A673 (cell line): ENCODE measurements around the gene RPS6KA1. TPM values are rescaled to one million over a fixed set of nuclear protein-coding genes. Genes with fewer than 3 reads are reported as not detected.

ENCODE experiments used
- BruUV-seq: library from RNA; stranded (reverse); fragments of 400-500 nt; replicated peaks from 2 replicates; lab custom pipeline; 2021; lab: Mats Ljungman, UMichigan
- CTCF ChIA-PET: fragments of 300-600 bp; sonication (Branson Sonifier 250); formaldehyde crosslinking; loops from one replicate; lab custom pipeline; 2022; ENCODE audit warnings: antibody characterized with exemption; lab: Charles Lee
- POLR2A ChIA-PET: fragments of 300-600 bp; sonication (Branson Sonifier 250); formaldehyde crosslinking; loops from one replicate; lab custom pipeline; 2022; ENCODE audit warnings: antibody characterized with exemption; ENCODE audit not compliant: low non-redundant PET; lab: Charles Lee
- DNase-seq: peaks from one replicate; pipeline ENCODE4 v3.0.0-alpha.2; 2015; ENCODE audit warnings: low spot score
- H3K27ac ChIP-seq: fragments of 200-600 bp; sonication (generic); 2 replicates; pipeline ENCODE4 v1.5.1; 2016; ENCODE audit warnings: mixed run types, low read depth, mild to moderate bottlenecking, mixed read lengths, antibody characterized with exemption, low read length; ENCODE audit not compliant: poor library complexity, severe bottlenecking
- H3K27me3 ChIP-seq: fragments of 200-600 bp; sonication (generic); replicated peaks from 2 replicates; pipeline ENCODE4 v1.6.1; 2017; ENCODE audit warnings: mixed run types, low read depth, mild to moderate bottlenecking, mixed read lengths, antibody characterized with exemption, low read length; ENCODE audit not compliant: insufficient read depth, poor library complexity
- H3K36me3 ChIP-seq: fragments of 200-600 bp; sonication (generic); 2 replicates; pipeline ENCODE4 v1.6.1; 2016; ENCODE audit warnings: mixed run types, mild to moderate bottlenecking, mixed read lengths, antibody characterized with exemption, low read length; ENCODE audit not compliant: insufficient read depth, poor library complexity, severe bottlenecking
- H3K4me1 ChIP-seq: fragments of 200-600 bp; sonication (generic); 2 replicates; pipeline ENCODE4 v1.6.1; 2017; ENCODE audit warnings: mixed run types, mild to moderate bottlenecking, mixed read lengths, antibody characterized with exemption, low read length; ENCODE audit not compliant: insufficient read depth, poor library complexity, severe bottlenecking
- H3K4me3 ChIP-seq: fragments of 200-600 bp; sonication (generic); 2 replicates; pipeline ENCODE4 v1.5.1; 2016; ENCODE audit warnings: low read depth, mixed run types, mild to moderate bottlenecking, mixed read lengths, low read length; ENCODE audit not compliant: poor library complexity, severe bottlenecking
- H3K9me3 ChIP-seq: fragments of 200-600 bp; sonication (generic); 2 replicates; pipeline ENCODE4 v1.6.1; 2016; ENCODE audit warnings: mixed run types, low read depth, mild to moderate bottlenecking, mixed read lengths, antibody characterized with exemption, low read length; ENCODE audit not compliant: poor library complexity, severe bottlenecking
- EZH2 ChIP-seq: fragments of 200-600 bp; sonication (generic); IDR thresholded peaks from 2 replicates; pipeline ENCODE4 v1.6.1; 2017; ENCODE audit warnings: borderline replicate concordance, low read depth, mild to moderate bottlenecking, mixed read lengths, antibody characterized with exemption, low read length; ENCODE audit not compliant: poor library complexity, severe bottlenecking
- intact Hi-C: fragments of 100-400 bp; cut with micrococcal nuclease; formaldehyde crosslinking; loops from one replicate; pipeline ENCODE4 v1.10.0; 2022; ENCODE audit not compliant: unreplicated experiment
- total RNA-seq: library from RNA; stranded (reverse); gene quantifications from 2 replicates; pipeline ENCODE4 v1.2.3, GENCODE V29; 2021
- TF ChIP-seq, protein P1 (sequence below): fragments of 300-800, 200-600 bp; sonication (generic); conservative IDR thresholded peaks from 2 replicates; pipeline ENCODE4 v1.5.1; 2017; ENCODE audit warnings: low read depth, mild to moderate bottlenecking, antibody characterized with exemption, low read length, moderate library complexity, mixed read lengths

RPS6KA1 gene
- total RNA-seq, 1 experiment from 2014 or later = 6.3 TPM

DNA sequence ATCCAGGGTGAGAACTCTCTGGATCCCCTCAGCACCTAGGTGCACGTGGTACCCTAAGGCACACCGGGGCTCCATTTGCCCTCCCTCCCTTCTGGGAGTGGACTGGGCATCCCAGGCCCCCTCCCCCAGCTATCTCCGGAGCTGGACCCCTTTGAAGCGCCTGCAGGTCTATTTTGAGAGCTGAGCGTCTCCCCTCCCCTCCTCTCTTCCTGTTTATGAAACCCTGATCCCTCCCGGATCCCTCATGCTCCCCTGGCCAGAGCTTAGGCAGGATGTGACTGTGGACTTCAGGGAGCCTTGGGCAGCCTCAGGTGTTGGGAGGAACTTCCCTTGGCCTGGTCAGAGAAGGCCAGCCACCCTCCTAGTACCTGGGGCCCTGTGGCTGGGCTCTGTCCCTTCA is 10.2 kb downstream of the RPS6KA1 start:
- Histone ChIP-seq H3K36me3 (no peaks in the 10 kb centered on the region), H3K4me1 (no peaks in the 10 kb centered on the region), H3K27me3 (no peaks in the 10 kb centered on the region), H3K27ac (no peak overlapping the region), H3K4me3 (no peak overlapping the region), H3K9me3 (no peaks in the 10 kb centered on the region)
- ChIA-PET POLR2A (no interaction called here), CTCF (no interaction called here)
- TF ChIP-seq, protein P1, sequence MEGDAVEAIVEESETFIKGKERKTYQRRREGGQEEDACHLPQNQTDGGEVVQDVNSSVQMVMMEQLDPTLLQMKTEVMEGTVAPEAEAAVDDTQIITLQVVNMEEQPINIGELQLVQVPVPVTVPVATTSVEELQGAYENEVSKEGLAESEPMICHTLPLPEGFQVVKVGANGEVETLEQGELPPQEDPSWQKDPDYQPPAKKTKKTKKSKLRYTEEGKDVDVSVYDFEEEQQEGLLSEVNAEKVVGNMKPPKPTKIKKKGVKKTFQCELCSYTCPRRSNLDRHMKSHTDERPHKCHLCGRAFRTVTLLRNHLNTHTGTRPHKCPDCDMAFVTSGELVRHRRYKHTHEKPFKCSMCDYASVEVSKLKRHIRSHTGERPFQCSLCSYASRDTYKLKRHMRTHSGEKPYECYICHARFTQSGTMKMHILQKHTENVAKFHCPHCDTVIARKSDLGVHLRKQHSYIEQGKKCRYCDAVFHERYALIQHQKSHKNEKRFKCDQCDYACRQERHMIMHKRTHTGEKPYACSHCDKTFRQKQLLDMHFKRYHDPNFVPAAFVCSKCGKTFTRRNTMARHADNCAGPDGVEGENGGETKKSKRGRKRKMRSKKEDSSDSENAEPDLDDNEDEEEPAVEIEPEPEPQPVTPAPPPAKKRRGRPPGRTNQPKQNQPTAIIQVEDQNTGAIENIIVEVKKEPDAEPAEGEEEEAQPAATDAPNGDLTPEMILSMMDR = no peak
- TF ChIP-seq EZH2 = no peak
- intact Hi-C loops = no loop called here
- DNase-seq = no peak
- no TSS peak for BruUV-seq

DNA sequence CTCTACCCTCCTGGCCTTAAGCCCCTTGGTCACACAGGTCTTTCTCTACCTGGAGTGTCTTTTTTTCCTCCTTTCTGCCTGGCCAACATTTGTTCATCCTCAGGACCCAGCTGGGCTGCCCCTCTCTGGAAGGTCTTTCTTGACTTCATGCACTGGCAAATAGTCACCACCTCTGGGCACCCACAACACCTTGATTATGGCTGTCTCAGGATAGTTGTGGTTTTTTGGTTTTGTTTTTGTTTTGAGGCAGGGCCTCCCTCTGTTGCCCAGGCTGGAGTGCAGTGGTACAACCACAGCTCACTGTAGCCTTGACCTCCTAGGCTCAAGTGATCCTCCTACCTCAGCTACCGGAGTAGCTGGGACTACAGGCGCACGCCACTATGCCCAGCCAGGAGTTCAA is 10.8 kb downstream of the RPS6KA1 start:
- intact Hi-C loops = no loop called here
- Histone ChIP-seq H3K27me3 (no peaks in the 10 kb centered on the region), H3K36me3 (no peaks in the 10 kb centered on the region), H3K27ac (no peak overlapping the region), H3K4me1 (no peaks in the 10 kb centered on the region), H3K4me3 (no peak overlapping the region), H3K9me3 (no peaks in the 10 kb centered on the region)
- CTCF ChIA-PET = interaction anchor here (0.6 kb wide), 1 partner anchor 264 kb away, joined by 8 read pairs; no protein-coding TSS in a partner anchor
- POLR2A ChIA-PET = no interaction called here
- no peak for DNase-seq
- no TSS peak for BruUV-seq
- TF ChIP-seq EZH2 = no peak
- TF ChIP-seq, protein P1 = no peak

DNA sequence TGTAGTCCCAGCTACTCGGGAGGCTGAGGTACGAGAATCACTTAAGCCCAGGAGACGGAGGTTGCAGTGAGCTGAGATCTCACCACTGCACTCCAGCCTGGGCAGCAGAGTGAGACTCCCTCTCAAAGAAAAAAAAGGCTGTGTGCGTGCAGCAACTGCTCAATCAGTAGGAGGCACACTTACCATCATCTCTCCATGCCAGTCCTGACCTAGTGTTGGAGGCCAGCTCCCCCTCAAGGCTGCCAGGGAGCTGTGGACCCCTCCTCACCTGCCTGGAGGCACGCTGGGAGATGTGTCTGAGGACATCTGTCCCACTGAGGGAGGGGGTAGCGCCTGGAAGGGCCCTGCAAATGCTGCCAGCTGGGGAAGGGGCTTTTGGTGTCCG is 11.9 kb downstream of the RPS6KA1 start:
- BruUV-seq = no TSS peak
- no peak for DNase-seq
- Histone ChIP-seq H3K27ac (no peak overlapping the region), H3K4me1 (no peaks in the 10 kb centered on the region), H3K36me3 (no peaks in the 10 kb centered on the region), H3K27me3 (no peaks in the 10 kb centered on the region), H3K9me3 (no peaks in the 10 kb centered on the region), H3K4me3 (no peak overlapping the region)
- intact Hi-C loops = no loop called here
- ChIA-PET CTCF (interaction anchor here (0.7 kb wide), 1 partner anchor 11 kb away, joined by 4 read pairs; no protein-coding TSS in a partner anchor), POLR2A (no interaction called here)
- TF ChIP-seq, protein P1 = no peak
- no peak for TF ChIP-seq EZH2
